ENCODE results near the gene SLC25A13. TPM values are rescaled to one million over a fixed set of nuclear protein-coding genes. Genes with fewer than 3 reads are reported as not detected.
A peak's percentile ranks its signal among the peaks of the same experiment; 100 is the strongest.

Gene SLC25A13
- total RNA-seq, 3 donors from 2014 or later = 33.1 to 39.0 (median 33.2) TPM

DNA sequence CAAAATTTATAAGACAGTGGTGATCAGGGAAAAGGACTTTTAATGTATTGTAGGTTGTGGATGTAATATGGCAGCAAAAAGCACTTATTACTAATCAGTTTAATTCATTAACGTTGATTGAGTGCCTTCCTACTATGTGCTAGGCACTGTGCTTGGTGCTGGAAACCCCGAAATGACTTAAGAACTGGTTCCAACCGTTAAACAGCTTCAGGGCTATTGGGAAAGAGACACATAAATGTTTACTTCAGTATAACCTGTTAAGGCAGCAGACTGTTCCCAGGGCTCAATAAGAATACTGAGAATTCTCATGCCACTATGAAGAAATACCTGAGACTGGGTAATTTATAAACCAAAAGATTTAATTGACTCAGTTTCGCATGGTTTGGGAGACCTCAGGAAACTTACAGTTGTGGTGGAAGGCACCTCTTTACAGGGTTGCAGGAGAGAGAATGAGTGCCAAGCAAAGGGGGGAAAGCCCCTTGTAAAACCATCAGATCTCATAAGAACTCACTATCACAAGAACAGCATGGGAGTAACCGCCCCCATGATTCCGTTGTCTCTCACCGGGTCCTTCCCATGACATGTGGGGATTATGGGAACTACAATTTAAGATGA is 1.1 kb upstream of the SLC25A13 start:
- no peaks in the 10 kb centered on the region for H3K9me3 ChIP-seq
- no peak overlapping the region for H3K27ac ChIP-seq
- H3K4me3 ChIP-seq = no peak overlapping the region
- H3K27me3 ChIP-seq = no peaks in the 10 kb centered on the region
- no peaks in the 10 kb centered on the region for H3K36me3 ChIP-seq
- peaks cover 0 to 6% of the 10 kb centered on the region in 2 donors for H3K4me1 ChIP-seq
- TF ChIP-seq, protein P1, sequence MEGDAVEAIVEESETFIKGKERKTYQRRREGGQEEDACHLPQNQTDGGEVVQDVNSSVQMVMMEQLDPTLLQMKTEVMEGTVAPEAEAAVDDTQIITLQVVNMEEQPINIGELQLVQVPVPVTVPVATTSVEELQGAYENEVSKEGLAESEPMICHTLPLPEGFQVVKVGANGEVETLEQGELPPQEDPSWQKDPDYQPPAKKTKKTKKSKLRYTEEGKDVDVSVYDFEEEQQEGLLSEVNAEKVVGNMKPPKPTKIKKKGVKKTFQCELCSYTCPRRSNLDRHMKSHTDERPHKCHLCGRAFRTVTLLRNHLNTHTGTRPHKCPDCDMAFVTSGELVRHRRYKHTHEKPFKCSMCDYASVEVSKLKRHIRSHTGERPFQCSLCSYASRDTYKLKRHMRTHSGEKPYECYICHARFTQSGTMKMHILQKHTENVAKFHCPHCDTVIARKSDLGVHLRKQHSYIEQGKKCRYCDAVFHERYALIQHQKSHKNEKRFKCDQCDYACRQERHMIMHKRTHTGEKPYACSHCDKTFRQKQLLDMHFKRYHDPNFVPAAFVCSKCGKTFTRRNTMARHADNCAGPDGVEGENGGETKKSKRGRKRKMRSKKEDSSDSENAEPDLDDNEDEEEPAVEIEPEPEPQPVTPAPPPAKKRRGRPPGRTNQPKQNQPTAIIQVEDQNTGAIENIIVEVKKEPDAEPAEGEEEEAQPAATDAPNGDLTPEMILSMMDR (IDR thresholded peaks at IDR 0.05) = no peak
- TF ChIP-seq POLR2AphosphoS5 (IDR thresholded peaks at IDR 0.05) (no peak), POLR2A (IDR thresholded peaks at IDR 0.05) (no peak)
- DNase-seq (ENCODE audit: low spot score in 2 of 2) = no peak
- intact Hi-C loops (cut with DNase I; ENCODE audit: low total_unique reads) = no loop called here

DNA sequence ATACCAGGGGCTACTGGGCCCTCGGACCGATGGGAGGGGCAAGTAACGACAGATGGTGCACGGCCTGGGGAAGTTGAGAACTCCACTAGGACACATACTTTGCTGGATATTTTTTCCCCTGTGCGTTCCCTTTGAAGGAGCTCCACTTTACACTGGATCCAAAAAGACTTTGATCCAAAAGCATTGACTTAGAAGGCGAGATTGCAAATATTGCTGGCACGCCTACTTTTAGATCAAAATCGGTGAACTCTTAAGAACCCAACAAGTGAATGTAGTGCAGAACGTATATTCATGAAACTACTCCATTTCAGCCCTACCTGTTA is 436 bp upstream of the SLC25A13 start:
- DNase-seq (ENCODE audit: low spot score in 2 of 2) = no peak
- Histone ChIP-seq H3K4me3 (peak overlapping the region; percentile 83 to 94 (median 92)), H3K9me3 (no peaks in the 10 kb centered on the region), H3K27me3 (no peaks in the 10 kb centered on the region), H3K36me3 (no peaks in the 10 kb centered on the region), H3K27ac (peak overlapping the region; percentile 96), H3K4me1 (peaks cover 0 to 6% of the 10 kb centered on the region in 2 donors)
- intact Hi-C loops (cut with DNase I; ENCODE audit: low total_unique reads) = no loop called here
- TF ChIP-seq POLR2AphosphoS5 (IDR thresholded peaks at IDR 0.05) (no peak), POLR2A (IDR thresholded peaks at IDR 0.05) (no peak)
- TF ChIP-seq, protein P1 (IDR thresholded peaks at IDR 0.05) = no peak

DNA sequence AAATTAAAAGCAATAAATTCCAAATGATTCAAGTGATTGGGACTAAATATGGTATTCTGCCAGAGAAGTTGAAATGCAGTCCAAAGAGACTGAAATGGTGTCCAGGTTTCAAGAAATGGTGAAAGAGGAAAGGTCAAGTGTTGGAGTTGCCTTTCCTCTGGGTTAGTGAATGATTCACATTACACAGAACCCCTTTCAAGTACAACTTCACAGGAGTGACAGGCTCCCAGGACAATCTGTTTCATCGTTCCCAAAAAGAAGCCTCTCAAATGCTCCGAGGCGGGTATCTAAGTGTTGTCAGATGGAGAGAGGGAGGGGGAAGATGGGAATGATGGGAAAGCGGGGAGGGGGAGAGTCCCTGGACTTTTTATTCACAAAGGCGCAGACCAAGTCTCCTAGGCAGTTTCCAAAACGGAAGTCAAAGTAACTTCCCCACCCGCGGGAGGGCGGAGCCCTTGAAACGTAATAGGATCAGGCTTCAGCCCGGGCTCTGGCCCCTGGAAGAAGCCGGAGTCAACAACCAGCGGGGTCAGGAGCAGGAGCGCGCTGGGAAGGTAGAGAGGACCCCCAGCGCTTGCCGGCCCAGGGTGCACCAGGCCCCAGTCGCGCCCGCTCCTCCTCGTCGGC is 754 bp downstream of the SLC25A13 start:
- peak; percentile 5 to 51 (median 40) for TF ChIP-seq POLR2AphosphoS5 (IDR thresholded peaks at IDR 0.05)
- TF ChIP-seq POLR2A (IDR thresholded peaks at IDR 0.05) = no peak
- DNase-seq (ENCODE audit: low spot score in 2 of 2) = peak; percentile 75 to 78
- Histone ChIP-seq H3K27ac (peak overlapping the region; percentile 96), H3K4me3 (peak overlapping the region; percentile 83 to 94 (median 92)), H3K36me3 (no peaks in the 10 kb centered on the region), H3K27me3 (no peaks in the 10 kb centered on the region), H3K4me1 (peaks cover 0 to 6% of the 10 kb centered on the region in 2 donors), H3K9me3 (no peaks in the 10 kb centered on the region)
- intact Hi-C loops (cut with DNase I; ENCODE audit: low total_unique reads) = no loop called here

GRCh38 chr7:96320442-96320841 is 1.5 kb downstream of the SLC25A13 start:
- Histone ChIP-seq H3K27me3 (no peaks in the 10 kb centered on the region), H3K36me3 (no peaks in the 10 kb centered on the region), H3K27ac (peak overlapping the region; percentile 96), H3K9me3 (no peaks in the 10 kb centered on the region), H3K4me1 (peaks cover 0 to 6% of the 10 kb centered on the region in 2 donors), H3K4me3 (peak overlapping the region in 2 of 3 donors; percentile 83 to 94)
- intact Hi-C loops (cut with DNase I; ENCODE audit: low total_unique reads) = no loop called here
- TF ChIP-seq POLR2AphosphoS5 (IDR thresholded peaks at IDR 0.05) = no peak
- no peak for TF ChIP-seq POLR2A (IDR thresholded peaks at IDR 0.05)
- TF ChIP-seq, protein P1 (IDR thresholded peaks at IDR 0.05) = no peak
- no peak for DNase-seq (ENCODE audit: low spot score in 2 of 2)

- TF ChIP-seq POLR2AphosphoS5 (IDR thresholded peaks at IDR 0.05) (no peak), POLR2A (IDR thresholded peaks at IDR 0.05) (no peak)
- TF ChIP-seq, protein P1 (IDR thresholded peaks at IDR 0.05) = no peak
- H3K4me1 ChIP-seq = peaks cover 0 to 9% of the 10 kb centered on the region in 2 donors
- DNase-seq (ENCODE audit: low spot score in 2 of 2) = no peak
- no peaks in the 10 kb centered on the region for H3K9me3 ChIP-seq
- H3K36me3 ChIP-seq = no peaks in the 10 kb centered on the region
- intact Hi-C loops (cut with DNase I; ENCODE audit: low total_unique reads) = no loop called here
- H3K27ac ChIP-seq = no peak overlapping the region
- H3K27me3 ChIP-seq = no peaks in the 10 kb centered on the region
- no peak overlapping the region for H3K4me3 ChIP-seq
These were observed 2.5 kb downstream of the SLC25A13 start for GRCh38 chr7:96319439-96319838.

Data from breast epithelium (tissue), 4 donors.